IMR-90 (cell line): ENCODE measurements around the gene INO80. TPM values are rescaled to one million over a fixed set of nuclear protein-coding genes. Genes with fewer than 3 reads are reported as not detected.

Experiments used
- ATAC-seq: fragments of 200-7000 bp; cut with Tn5 transposase; 2 replicates; pipeline ENCODE4 v1.9.1; 2020; ENCODE audit warnings: low read depth, mild to moderate bottlenecking, moderate library complexity
- BruUV-seq: library from RNA; stranded (reverse); fragments of 400-500 nt; replicated peaks from 2 replicates; lab custom pipeline; 2021; lab: Mats Ljungman, UMichigan
- CTCF ChIA-PET: fragments of 300-600 bp; formaldehyde crosslinking; extraction: SDS; loops from one replicate; lab custom pipeline; 2021; ENCODE audit warnings: antibody characterized with exemption; lab: Yijun Ruan, JAX
- POLR2A ChIA-PET: fragments of 300-600 bp; sonication (Branson Sonifier 250); formaldehyde crosslinking; loops from one replicate; lab custom pipeline; 2022; ENCODE audit warnings: antibody characterized with exemption; ENCODE audit not compliant: unreplicated experiment; lab: Charles Lee
- DNase-seq: peaks from one replicate; pipeline ENCODE4 v3.0.0; 2013
- H2AFZ ChIP-seq: replicated peaks from 2 replicates; pipeline ENCODE3; 2013; ENCODE audit warnings: low read length, mild to moderate bottlenecking; ENCODE audit not compliant: poor library complexity
- H2AK5ac ChIP-seq: 2 replicates; pipeline ENCODE4 v1.6.1; 2013; ENCODE audit warnings: low read depth, low read length, inconsistent platforms
- H2AK9ac ChIP-seq: replicated peaks from 2 replicates; pipeline ENCODE3; 2013; ENCODE audit warnings: mild to moderate bottlenecking, low read depth, low read length, moderate library complexity; ENCODE audit not compliant: poor library complexity
- H2BK120ac ChIP-seq: 2 replicates; pipeline ENCODE4 v1.6.1; 2013; ENCODE audit warnings: low read depth, low read length, inconsistent platforms
- H2BK15ac ChIP-seq: 3 replicates; pipeline ENCODE4 v1.6.1; 2013; ENCODE audit warnings: low read depth, low read length, inconsistent platforms
- H2BK20ac ChIP-seq: 2 replicates; pipeline ENCODE4 v1.6.1; 2013; ENCODE audit warnings: low read depth, mild to moderate bottlenecking, inconsistent platforms, low read length, moderate library complexity
- H2BK5ac ChIP-seq: 2 replicates; pipeline ENCODE4 v1.6.1; 2013; ENCODE audit warnings: mild to moderate bottlenecking, low read depth, low read length, inconsistent platforms; ENCODE audit not compliant: poor library complexity, severe bottlenecking
- H3K14ac ChIP-seq: replicated peaks from 2 replicates; pipeline ENCODE4 v1.6.1; 2013; ENCODE audit warnings: low read depth, low read length, inconsistent platforms
- H3K18ac ChIP-seq: 2 replicates; pipeline ENCODE4 v1.6.1; 2013; ENCODE audit warnings: low read depth, low read length, control low read depth
- H3K23ac ChIP-seq: 2 replicates; pipeline ENCODE4 v1.6.1; 2013; ENCODE audit warnings: low read depth, low read length, inconsistent platforms
- H3K27ac ChIP-seq: 2 replicates; pipeline ENCODE4 v1.5.1; 2013; ENCODE audit warnings: mild to moderate bottlenecking, control low read depth, low read length; ENCODE audit not compliant: insufficient read depth
- H3K27me3 ChIP-seq: 2 replicates; pipeline ENCODE4 v1.6.1; 2013; ENCODE audit warnings: low read length; ENCODE audit not compliant: control insufficient read depth, insufficient read depth
- H3K36me3 ChIP-seq: 2 replicates; pipeline ENCODE4 v1.6.1; 2013; ENCODE audit warnings: low read length, mixed read lengths; ENCODE audit not compliant: control insufficient read depth, insufficient read depth
- H3K4ac ChIP-seq: 2 replicates; pipeline ENCODE4 v1.6.1; 2013; ENCODE audit warnings: low read depth, low read length, inconsistent platforms
- H3K4me1 ChIP-seq: 2 replicates; pipeline ENCODE4 v1.6.1; 2013; ENCODE audit warnings: low read length, mixed read lengths; ENCODE audit not compliant: control insufficient read depth, insufficient read depth
- H3K4me2 ChIP-seq: 2 replicates; pipeline ENCODE4 v1.6.1; 2013; ENCODE audit warnings: low read depth, mild to moderate bottlenecking, control low read depth, low read length, moderate library complexity
- H3K4me3 ChIP-seq: 2 replicates; pipeline ENCODE4 v1.5.1; 2013; ENCODE audit warnings: low read depth, mild to moderate bottlenecking, control low read depth, low read length, moderate library complexity; ENCODE audit not compliant: insufficient read depth
- H3K56ac ChIP-seq: 2 replicates; pipeline ENCODE4 v1.6.1; 2013; ENCODE audit warnings: low read length, inconsistent platforms; ENCODE audit not compliant: insufficient read depth; ENCODE audit errors: extremely low read depth
- H3K79me1 ChIP-seq, 2 experiments: 2 replicates each; pipeline ENCODE4 v1.6.1; 2013; ENCODE audit warnings: low read length in 2 of 2, inconsistent platforms in 1 of 2, low read depth in 1 of 2
- H3K9ac ChIP-seq: 2 replicates; pipeline ENCODE4 v1.6.1; 2013; ENCODE audit warnings: low read depth, low read length, control low read depth
- H3K9me1 ChIP-seq: 2 replicates; pipeline ENCODE4 v1.6.1; 2013; ENCODE audit warnings: low read length, inconsistent platforms; ENCODE audit not compliant: insufficient read depth
- H3K9me3 ChIP-seq: 2 replicates; pipeline ENCODE4 v1.6.1; 2013; ENCODE audit warnings: low read length; ENCODE audit not compliant: control insufficient read depth, insufficient read depth
- H4K20me1 ChIP-seq: 2 replicates; pipeline ENCODE4 v1.6.1; 2013; ENCODE audit warnings: low read length, inconsistent platforms; ENCODE audit not compliant: insufficient read depth
- H4K5ac ChIP-seq: 2 replicates; pipeline ENCODE4 v1.6.1; 2013; ENCODE audit warnings: mild to moderate bottlenecking, low read depth, low read length, control low read depth
- H4K8ac ChIP-seq, 2 experiments: 2 replicates each; pipeline ENCODE4 v1.6.1; 2013; ENCODE audit warnings: low read depth in 2 of 2, low read length in 2 of 2, control low read depth in 1 of 2, inconsistent platforms in 1 of 2
- H4K91ac ChIP-seq: 2 replicates; pipeline ENCODE4 v1.6.1; 2013; ENCODE audit warnings: low read depth, low read length, inconsistent platforms; ENCODE audit not compliant: insufficient read depth
- BHLHE40 ChIP-seq: fragments of 150-350 bp; IDR thresholded peaks from 2 replicates; pipeline ENCODE4 v1.6.1; 2016; ENCODE audit warnings: mild to moderate bottlenecking, low read depth, low read length
- CEBPB ChIP-seq: IDR thresholded peaks from 2 replicates; pipeline ENCODE4 v1.6.1; 2012; ENCODE audit warnings: low read depth, low read length, improper control_type of control experiment
- FOS ChIP-seq: fragments of 150-350 bp; IDR thresholded peaks from 2 replicates; pipeline ENCODE4 v1.6.1; 2016; ENCODE audit warnings: low read depth, low read length
- MAZ ChIP-seq: IDR thresholded peaks from 2 replicates; pipeline ENCODE4 v1.6.1; 2012; ENCODE audit warnings: low read depth, mild to moderate bottlenecking, low read length, improper control_type of control experiment, moderate library complexity, borderline replicate concordance
- MXI1 ChIP-seq: IDR thresholded peaks from 2 replicates; pipeline ENCODE4 v1.6.1; 2012; ENCODE audit warnings: low read depth, mild to moderate bottlenecking, low read length, moderate library complexity, borderline replicate concordance
- RCOR1 ChIP-seq: IDR thresholded peaks from 2 replicates; pipeline ENCODE4 v1.6.1; 2012; ENCODE audit warnings: mild to moderate bottlenecking, low read length, improper control_type of control experiment; ENCODE audit not compliant: insufficient replicate concordance
- SMC3 ChIP-seq: fragments of 150-350 bp; IDR thresholded peaks from 2 replicates; pipeline ENCODE4 v1.6.1; 2016; ENCODE audit warnings: low read depth, mild to moderate bottlenecking, antibody characterized with exemption, low read length, moderate library complexity
- whole genome bisulfite sequencing, 2 experiments: methylation state at CpG; one replicate each; pipeline versions ENCODE4 v1.1.5 to v1.1.7; 2013; ENCODE audit warnings: missing lambda C conversion rate in 2 of 2; ENCODE audit not compliant: insufficient read length in 1 of 2; ENCODE audit errors: extremely low coverage in 2 of 2; 5-methylcytosine and 5-hydroxymethylcytosine counted together
- dilution Hi-C: fragments of 300-500 bp; cut with HindIII; formaldehyde crosslinking; loops from one replicate; pipeline ENCODE4 v1.14.3; 2018; ENCODE audit warnings: low sequenced_read_pairs; ENCODE audit not compliant: unreplicated experiment
- in situ Hi-C: fragments of 300-500 bp; cut with MboI; formaldehyde crosslinking; loops from 3 replicates; pipeline ENCODE4 v1.14.3; 2019; ENCODE audit warnings: low sequenced_read_pairs, inconsistent platforms, mixed read lengths
- intact Hi-C: fragments of 100-400 bp; cut with micrococcal nuclease; formaldehyde crosslinking; loops from 2 replicates; pipeline ENCODE4 v1.10.0; 2022
- polyA plus RNA-seq, 3 experiments: library from polyadenylated mRNA; depleted of rRNA; stranded (reverse); fragments of >200 nt; gene quantifications; 2 replicates each; pipeline ENCODE4 v1.2.3, GENCODE V29; 2012; ENCODE audit warnings: low replicate concordance in 1 of 3
- total RNA-seq: library from RNA; depleted of rRNA; stranded (reverse); fragments of >200 nt; gene quantifications from 2 replicates; pipeline ENCODE4 v1.2.3, GENCODE V29; 2012
- TF ChIP-seq, protein P1 (sequence below): conservative IDR thresholded peaks from 2 replicates; pipeline ENCODE4 v1.5.1; 2012; ENCODE audit warnings: mild to moderate bottlenecking, low read depth, low read length, improper control_type of control experiment
- TF ChIP-seq, protein P2 (sequence below): fragments of 150-350 bp; IDR thresholded peaks from 2 replicates; pipeline ENCODE4 v1.6.1; 2017; ENCODE audit warnings: mild to moderate bottlenecking, antibody characterized with exemption, low read length, low read depth
- TF ChIP-seq, protein P3 (sequence below): fragments of 150-350 bp; IDR thresholded peaks from 2 replicates; pipeline ENCODE4 v1.6.1; 2016; ENCODE audit warnings: low read depth, mild to moderate bottlenecking, low read length, moderate library complexity, borderline replicate concordance

Gene INO80
- total and polyA plus RNA-seq, 2 of the 4 experiments (the other 2 are of a cell fraction) = 6.0 to 13.3 TPM

GRCh38 chr15:41115652-41116115 is 396 bp downstream of the INO80 start:
- H3K79me1 ChIP-seq = peaks cover 5 to 44% of the 10 kb centered on the region in 2 experiments; a peak in 3 of 4 replicates
- H3K27ac ChIP-seq = peak overlapping the region; percentile 98
- WGBS, 2 experiments = no CpG with 5 or more reads among the region's 46 CpGs
- peak overlapping the region; percentile 97 for H3K23ac ChIP-seq
- peak overlapping the region; percentile 98 to 99; a peak in 3 of 4 replicates for H4K8ac ChIP-seq
- no peaks in the 10 kb centered on the region; the same call in 1 of the 2 replicates for H3K4me1 ChIP-seq
- peaks cover 3% of the 10 kb centered on the region for H3K36me3 ChIP-seq
- DNase-seq (peak; percentile 48), ATAC-seq (peak; percentile 70)
- peak overlapping the region; percentile 84 for H2AK5ac ChIP-seq
- peak overlapping the region; percentile 53; the same call in 2 of the 3 replicates for H2BK15ac ChIP-seq
- H3K9me1 ChIP-seq = no peaks in the 10 kb centered on the region
- H4K5ac ChIP-seq = peak overlapping the region; percentile 72
- peak overlapping the region; percentile 96 for H3K9ac ChIP-seq
- in situ Hi-C loops (no loop called here), intact Hi-C loops (loop anchor here (2.0 to 10.0 kb wide), 2 partner anchors 67 to 211 kb away; no protein-coding TSS in a partner anchor), dilution Hi-C loops (no loop called here)
- H3K9me3 ChIP-seq = no peaks in the 10 kb centered on the region
- H3K4me3 ChIP-seq = peak overlapping the region; percentile 75
- peak overlapping the region; percentile 89 for H3K4ac ChIP-seq
- no TSS peak for BruUV-seq
- peak overlapping the region; percentile 99 for H3K4me2 ChIP-seq
- H2AFZ ChIP-seq = peak overlapping the region; percentile 99
- peak overlapping the region; percentile 34 for H3K18ac ChIP-seq
- TF ChIP-seq, protein P1, sequence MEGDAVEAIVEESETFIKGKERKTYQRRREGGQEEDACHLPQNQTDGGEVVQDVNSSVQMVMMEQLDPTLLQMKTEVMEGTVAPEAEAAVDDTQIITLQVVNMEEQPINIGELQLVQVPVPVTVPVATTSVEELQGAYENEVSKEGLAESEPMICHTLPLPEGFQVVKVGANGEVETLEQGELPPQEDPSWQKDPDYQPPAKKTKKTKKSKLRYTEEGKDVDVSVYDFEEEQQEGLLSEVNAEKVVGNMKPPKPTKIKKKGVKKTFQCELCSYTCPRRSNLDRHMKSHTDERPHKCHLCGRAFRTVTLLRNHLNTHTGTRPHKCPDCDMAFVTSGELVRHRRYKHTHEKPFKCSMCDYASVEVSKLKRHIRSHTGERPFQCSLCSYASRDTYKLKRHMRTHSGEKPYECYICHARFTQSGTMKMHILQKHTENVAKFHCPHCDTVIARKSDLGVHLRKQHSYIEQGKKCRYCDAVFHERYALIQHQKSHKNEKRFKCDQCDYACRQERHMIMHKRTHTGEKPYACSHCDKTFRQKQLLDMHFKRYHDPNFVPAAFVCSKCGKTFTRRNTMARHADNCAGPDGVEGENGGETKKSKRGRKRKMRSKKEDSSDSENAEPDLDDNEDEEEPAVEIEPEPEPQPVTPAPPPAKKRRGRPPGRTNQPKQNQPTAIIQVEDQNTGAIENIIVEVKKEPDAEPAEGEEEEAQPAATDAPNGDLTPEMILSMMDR = no peak
- TF ChIP-seq, protein P2, sequence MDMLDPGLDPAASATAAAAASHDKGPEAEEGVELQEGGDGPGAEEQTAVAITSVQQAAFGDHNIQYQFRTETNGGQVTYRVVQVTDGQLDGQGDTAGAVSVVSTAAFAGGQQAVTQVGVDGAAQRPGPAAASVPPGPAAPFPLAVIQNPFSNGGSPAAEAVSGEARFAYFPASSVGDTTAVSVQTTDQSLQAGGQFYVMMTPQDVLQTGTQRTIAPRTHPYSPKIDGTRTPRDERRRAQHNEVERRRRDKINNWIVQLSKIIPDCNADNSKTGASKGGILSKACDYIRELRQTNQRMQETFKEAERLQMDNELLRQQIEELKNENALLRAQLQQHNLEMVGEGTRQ = peak; percentile 31; the same call in 1 of the 2 replicates
- TF ChIP-seq RCOR1 = no peak
- TF ChIP-seq MXI1 = peak; percentile 99
- peak; percentile 70 for TF ChIP-seq CEBPB
- no peak for TF ChIP-seq MAZ
- no peak for TF ChIP-seq FOS
- TF ChIP-seq, protein P3, sequence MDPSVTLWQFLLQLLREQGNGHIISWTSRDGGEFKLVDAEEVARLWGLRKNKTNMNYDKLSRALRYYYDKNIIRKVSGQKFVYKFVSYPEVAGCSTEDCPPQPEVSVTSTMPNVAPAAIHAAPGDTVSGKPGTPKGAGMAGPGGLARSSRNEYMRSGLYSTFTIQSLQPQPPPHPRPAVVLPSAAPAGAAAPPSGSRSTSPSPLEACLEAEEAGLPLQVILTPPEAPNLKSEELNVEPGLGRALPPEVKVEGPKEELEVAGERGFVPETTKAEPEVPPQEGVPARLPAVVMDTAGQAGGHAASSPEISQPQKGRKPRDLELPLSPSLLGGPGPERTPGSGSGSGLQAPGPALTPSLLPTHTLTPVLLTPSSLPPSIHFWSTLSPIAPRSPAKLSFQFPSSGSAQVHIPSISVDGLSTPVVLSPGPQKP = no peak
- no peak for TF ChIP-seq SMC3
- TF ChIP-seq BHLHE40 = no peak
- H3K56ac ChIP-seq = peak overlapping the region; percentile 94
- peak overlapping the region; percentile 76 for H4K91ac ChIP-seq
- ChIA-PET CTCF (no interaction called here), POLR2A (interaction anchor here (0.7 to 1.0 kb wide), 2 partner anchors 19 to 813 kb away, joined by 3 read pairs; no protein-coding TSS in a partner anchor)
- H3K27me3 ChIP-seq = no peaks in the 10 kb centered on the region
- peak overlapping the region; percentile 100 for H2BK5ac ChIP-seq
- H2BK120ac ChIP-seq = peak overlapping the region; percentile 80
- H2AK9ac ChIP-seq = peak overlapping the region; percentile 97
- 0 out of 2 replicates have a peak overlapping the region, but pooled peaks have one; percentile 14 for H2BK20ac ChIP-seq
- H4K20me1 ChIP-seq = peaks cover 3% of the 10 kb centered on the region; the same call in 1 of the 2 replicates
- peak overlapping the region; percentile 92 for H3K14ac ChIP-seq
